ENCODE results near the gene FGF4. TPM values are rescaled to one million over a fixed set of nuclear protein-coding genes. Genes with fewer than 3 reads are reported as not detected.

Gene FGF4
- total and polyA plus RNA-seq, 10 of the 15 experiments (the other 5 are each of a cell fraction or from before 2014, with no cell fraction given): not detected

DNA sequence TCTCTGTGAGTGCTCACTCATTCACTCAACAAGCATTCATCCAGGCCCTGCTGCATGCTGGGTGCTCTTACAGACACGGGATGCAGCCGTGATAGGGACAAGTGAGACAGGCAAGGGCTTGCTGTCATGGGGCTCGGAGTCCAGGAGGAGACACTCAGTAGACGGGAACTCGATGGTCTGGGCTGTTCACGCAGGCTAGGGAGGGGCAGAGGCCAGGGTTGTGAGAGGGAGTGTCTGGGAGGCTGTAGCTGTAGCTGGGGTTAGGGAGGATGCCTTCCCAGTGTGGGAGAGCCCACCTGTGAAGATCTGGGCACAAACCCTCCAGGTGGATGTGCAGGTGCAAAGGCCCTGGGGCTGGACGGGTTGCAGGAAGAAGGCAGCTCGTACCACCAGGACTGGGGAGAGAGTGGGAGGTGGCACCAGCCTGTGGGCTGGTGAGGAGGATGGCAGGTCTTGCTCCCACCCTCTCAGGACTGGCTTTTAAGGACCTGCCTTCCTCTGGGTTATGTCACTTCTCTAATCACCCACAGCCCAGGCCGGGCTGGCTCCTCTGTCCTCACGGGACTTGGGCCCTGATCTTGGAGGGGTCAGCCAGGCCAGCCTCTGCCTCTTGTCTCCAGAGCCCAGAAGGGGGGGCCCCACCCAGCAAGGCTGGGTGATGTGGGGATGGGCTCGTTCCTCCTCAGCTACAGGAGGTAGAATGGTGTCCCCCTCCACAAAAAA lies 24.1 kb downstream of the FGF4 start:
- no peak for ATAC-seq
- H3K9ac ChIP-seq (ENCODE audit: control insufficient read depth, insufficient read depth, low read length): no peak overlapping the region
- WGBS (ENCODE audit: insufficient coverage, insufficient replicate concordance, low lambda C conversion rate, missing lambda C conversion rate): 10% methylated on average over 11 of the region's 11 CpGs
- H2AFZ ChIP-seq (ENCODE audit: control insufficient read depth, low read depth, low read length): no peak overlapping the region
- H3K27ac ChIP-seq (ENCODE audit: control insufficient read depth, insufficient read depth): no peak overlapping the region
- ChIA-PET RAD21 (ENCODE audit: unreplicated experiment) (no interaction called here), SMC1A (ENCODE audit: uncharacterized antibody, unreplicated experiment) (no interaction called here), CTCF (no interaction called here), POLR2A (no interaction called here)
- no peak for FAIRE-seq
- no peak overlapping the region for H3K4me3 ChIP-seq
- no TSS peak for BruUV-seq (replicated peaks)
- H3K4me2 ChIP-seq (ENCODE audit: control insufficient read depth, insufficient read depth): no peak overlapping the region
- H3K9me3 ChIP-seq (replicated peaks; ENCODE audit: control insufficient read depth, insufficient read depth, low read length): no peaks in the 10 kb centered on the region
- no peaks in the 10 kb centered on the region; a peak in 1 of 4 replicates for H3K27me3 ChIP-seq (replicated peaks in 1 of 2; ENCODE audit: control insufficient read depth in 2 of 2, insufficient read depth in 2 of 2, low read length in 1 of 2)
- no peaks in the 10 kb centered on the region for H3K36me3 ChIP-seq (ENCODE audit: control insufficient read depth in 2 of 2, insufficient read depth in 2 of 2, low read length in 1 of 2)
- H3K4me1 ChIP-seq (ENCODE audit: control insufficient read depth, insufficient read depth, low read length): no peaks in the 10 kb centered on the region
- no peak for TF ChIP-seq GATAD2B (conservative IDR thresholded peaks at IDR 0.05; ENCODE audit: low read depth)
- TF ChIP-seq, protein P1, sequence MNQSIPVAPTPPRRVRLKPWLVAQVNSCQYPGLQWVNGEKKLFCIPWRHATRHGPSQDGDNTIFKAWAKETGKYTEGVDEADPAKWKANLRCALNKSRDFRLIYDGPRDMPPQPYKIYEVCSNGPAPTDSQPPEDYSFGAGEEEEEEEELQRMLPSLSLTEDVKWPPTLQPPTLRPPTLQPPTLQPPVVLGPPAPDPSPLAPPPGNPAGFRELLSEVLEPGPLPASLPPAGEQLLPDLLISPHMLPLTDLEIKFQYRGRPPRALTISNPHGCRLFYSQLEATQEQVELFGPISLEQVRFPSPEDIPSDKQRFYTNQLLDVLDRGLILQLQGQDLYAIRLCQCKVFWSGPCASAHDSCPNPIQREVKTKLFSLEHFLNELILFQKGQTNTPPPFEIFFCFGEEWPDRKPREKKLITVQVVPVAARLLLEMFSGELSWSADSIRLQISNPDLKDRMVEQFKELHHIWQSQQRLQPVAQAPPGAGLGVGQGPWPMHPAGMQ (IDR thresholded peaks at IDR 0.05; ENCODE audit: borderline replicate concordance): no peak
- TF ChIP-seq ZNF622 (IDR thresholded peaks at IDR 0.05): no peak
- TF ChIP-seq WRNIP1 (IDR thresholded peaks at IDR 0.05; ENCODE audit: borderline replicate concordance, low read depth, low read length): no peak
- TF ChIP-seq, protein P2, sequence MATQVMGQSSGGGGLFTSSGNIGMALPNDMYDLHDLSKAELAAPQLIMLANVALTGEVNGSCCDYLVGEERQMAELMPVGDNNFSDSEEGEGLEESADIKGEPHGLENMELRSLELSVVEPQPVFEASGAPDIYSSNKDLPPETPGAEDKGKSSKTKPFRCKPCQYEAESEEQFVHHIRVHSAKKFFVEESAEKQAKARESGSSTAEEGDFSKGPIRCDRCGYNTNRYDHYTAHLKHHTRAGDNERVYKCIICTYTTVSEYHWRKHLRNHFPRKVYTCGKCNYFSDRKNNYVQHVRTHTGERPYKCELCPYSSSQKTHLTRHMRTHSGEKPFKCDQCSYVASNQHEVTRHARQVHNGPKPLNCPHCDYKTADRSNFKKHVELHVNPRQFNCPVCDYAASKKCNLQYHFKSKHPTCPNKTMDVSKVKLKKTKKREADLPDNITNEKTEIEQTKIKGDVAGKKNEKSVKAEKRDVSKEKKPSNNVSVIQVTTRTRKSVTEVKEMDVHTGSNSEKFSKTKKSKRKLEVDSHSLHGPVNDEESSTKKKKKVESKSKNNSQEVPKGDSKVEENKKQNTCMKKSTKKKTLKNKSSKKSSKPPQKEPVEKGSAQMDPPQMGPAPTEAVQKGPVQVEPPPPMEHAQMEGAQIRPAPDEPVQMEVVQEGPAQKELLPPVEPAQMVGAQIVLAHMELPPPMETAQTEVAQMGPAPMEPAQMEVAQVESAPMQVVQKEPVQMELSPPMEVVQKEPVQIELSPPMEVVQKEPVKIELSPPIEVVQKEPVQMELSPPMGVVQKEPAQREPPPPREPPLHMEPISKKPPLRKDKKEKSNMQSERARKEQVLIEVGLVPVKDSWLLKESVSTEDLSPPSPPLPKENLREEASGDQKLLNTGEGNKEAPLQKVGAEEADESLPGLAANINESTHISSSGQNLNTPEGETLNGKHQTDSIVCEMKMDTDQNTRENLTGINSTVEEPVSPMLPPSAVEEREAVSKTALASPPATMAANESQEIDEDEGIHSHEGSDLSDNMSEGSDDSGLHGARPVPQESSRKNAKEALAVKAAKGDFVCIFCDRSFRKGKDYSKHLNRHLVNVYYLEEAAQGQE (IDR thresholded peaks at IDR 0.05; ENCODE audit: low read depth, low read length): no peak
- intact Hi-C loops (cut with micrococcal nuclease; ENCODE audit: unreplicated experiment) (no loop called here), in situ Hi-C loops (cut with MboI) (no loop called here)
- no peaks in the 10 kb centered on the region for H4K20me1 ChIP-seq (ENCODE audit: control insufficient read depth, insufficient read depth)
- H3K79me2 ChIP-seq (ENCODE audit: control insufficient read depth, insufficient read depth, low read length): no peaks in the 10 kb centered on the region
- no peak for DNase-seq (ENCODE audit: low read depth, low spot score)

Measured in GM12878 (cell line).